Caco-2 (cell line): ENCODE measurements around the gene MAGI1. TPM values are rescaled to one million over a fixed set of nuclear protein-coding genes. Genes with fewer than 3 reads are reported as not detected.

Experiments
- BruUV-seq: library from RNA; stranded (reverse); fragments of 400-500 nt; replicated peaks from 2 replicates; lab custom pipeline; 2021; lab: Mats Ljungman, UMichigan
- CTCF ChIA-PET: fragments of 300-600 bp; sonication (Branson Sonifier 250); formaldehyde crosslinking; loops from one replicate; lab custom pipeline; 2022; ENCODE audit warnings: antibody characterized with exemption; lab: Charles Lee
- POLR2A ChIA-PET: fragments of 300-600 bp; sonication (Branson Sonifier 250); formaldehyde crosslinking; loops from one replicate; lab custom pipeline; 2022; ENCODE audit warnings: antibody characterized with exemption; lab: Charles Lee
- DNase-seq, 2 experiments: peaks; one replicate each; pipeline versions ENCODE4 v3.0.0 to v3.0.0-alpha.2; 2020 to 2022
- H3K27me3 ChIP-seq: replicated peaks from 2 replicates; pipeline ENCODE4 v1.6.0; 2011; ENCODE audit warnings: low read length; ENCODE audit not compliant: control insufficient read depth, insufficient read depth
- H3K36me3 ChIP-seq: 2 replicates; pipeline ENCODE4 v1.5.1; 2011; ENCODE audit warnings: low read length; ENCODE audit not compliant: control insufficient read depth, insufficient read depth
- H3K4me1 ChIP-seq: fragments of 250-450 bp; sonication (Bioruptor Pico); 2 replicates; pipeline ENCODE4 v1.5.1; 2020; ENCODE audit warnings: mild to moderate bottlenecking
- H3K4me3 ChIP-seq: 2 replicates; pipeline ENCODE4 v1.5.1; 2011; ENCODE audit warnings: low read depth, mild to moderate bottlenecking, control low read depth, low read length
- H3K9me3 ChIP-seq: fragments of 250-450 bp; sonication (Bioruptor Pico); 2 replicates; pipeline ENCODE4 v1.5.1; 2020; ENCODE audit warnings: mild to moderate bottlenecking, moderate library complexity
- H3K27ac Mint-ChIP-seq: one replicate; pipeline ENCODE4 v1.8.0; 2022; ENCODE audit warnings: mixed read lengths; ENCODE audit not compliant: unreplicated experiment
- H3K27me3 Mint-ChIP-seq: one replicate; pipeline ENCODE4 v1.8.0; 2022; ENCODE audit warnings: mixed read lengths; ENCODE audit not compliant: insufficient read depth, unreplicated experiment
- H3K36me3 Mint-ChIP-seq: one replicate; pipeline ENCODE4 v1.8.0; 2022; ENCODE audit warnings: mild to moderate bottlenecking, mixed read lengths; ENCODE audit not compliant: insufficient read depth, unreplicated experiment
- H3K4me1 Mint-ChIP-seq: one replicate; pipeline ENCODE4 v1.8.0; 2022; ENCODE audit warnings: low read depth, mixed read lengths; ENCODE audit not compliant: unreplicated experiment
- H3K4me3 Mint-ChIP-seq: one replicate; pipeline ENCODE4 v1.8.0; 2022; ENCODE audit warnings: mild to moderate bottlenecking, moderate library complexity, mixed read lengths; ENCODE audit not compliant: unreplicated experiment
- H3K9me3 Mint-ChIP-seq: one replicate; pipeline ENCODE4 v1.8.0; 2022; ENCODE audit warnings: mixed read lengths; ENCODE audit not compliant: unreplicated experiment
- CTCF ChIP-seq, 2 experiments: fragments of 200-600 bp in 1 of 2; IDR thresholded peaks; 1 replicate in 1 of 2; 2 replicates in 1 of 2; pipeline versions ENCODE4 v1.5.1 to v1.8.0; 2011 to 2022; ENCODE audit warnings: antibody characterized with exemption in 1 of 2, control low read depth in 1 of 2, inconsistent platforms in 1 of 2, low read depth in 1 of 2, low read length in 1 of 2, mild to moderate bottlenecking in 1 of 2, moderate library complexity in 1 of 2; ENCODE audit not compliant: insufficient read depth in 1 of 2, severe bottlenecking in 1 of 2, unreplicated experiment in 1 of 2
- intact Hi-C: fragments of 100-400 bp; cut with micrococcal nuclease; formaldehyde crosslinking; loops from one replicate; pipeline ENCODE4 v1.10.0; 2022; ENCODE audit not compliant: unreplicated experiment
- total RNA-seq: library from RNA; stranded (reverse); gene quantifications from 2 replicates; pipeline ENCODE4 v1.2.3, GENCODE V29; 2022

Gene MAGI1
- total RNA-seq, 1 experiment from 2014 or later: 64.9 TPM

- Mint-ChIP-seq H3K27me3 (no peaks in the 10 kb centered on the region), H3K4me1 (no peaks in the 10 kb centered on the region), H3K9me3 (no peaks in the 10 kb centered on the region), H3K4me3 (no peak overlapping the region), H3K27ac (no peak overlapping the region), H3K36me3 (no peaks in the 10 kb centered on the region)
- no TSS peak for BruUV-seq
- CTCF ChIA-PET: no interaction called here
- POLR2A ChIA-PET: no interaction called here
- intact Hi-C loops: no loop called here
- no peak for TF ChIP-seq CTCF (IDR thresholded peaks at IDR 0.05; ENCODE audit: insufficient read depth in 1 of 2, low read depth in 1 of 2, low read length in 1 of 2, severe bottlenecking in 1 of 2, unreplicated experiment in 1 of 2)
- DNase-seq: no peak
- H3K9me3 ChIP-seq: no peaks in the 10 kb centered on the region
- H3K36me3 ChIP-seq: no peaks in the 10 kb centered on the region
- H3K27me3 ChIP-seq: no peaks in the 10 kb centered on the region
- no peaks in the 10 kb centered on the region for H3K4me1 ChIP-seq
- H3K4me3 ChIP-seq: no peak overlapping the region
Measured at GRCh38 chr3:65660000-65660598, 378.6 kb downstream of the MAGI1 start.

GRCh38 chr3:65659396-65659795 is 379.3 kb downstream of the MAGI1 start:
- no peaks in the 10 kb centered on the region for H3K27me3 ChIP-seq
- no peak overlapping the region for H3K4me3 ChIP-seq
- intact Hi-C loops: no loop called here
- Mint-ChIP-seq H3K36me3 (no peaks in the 10 kb centered on the region), H3K27me3 (no peaks in the 10 kb centered on the region), H3K27ac (no peak overlapping the region), H3K9me3 (no peaks in the 10 kb centered on the region), H3K4me1 (no peaks in the 10 kb centered on the region), H3K4me3 (no peak overlapping the region)
- H3K9me3 ChIP-seq: no peaks in the 10 kb centered on the region
- ChIA-PET CTCF (no interaction called here), POLR2A (no interaction called here)
- DNase-seq: no peak
- no peaks in the 10 kb centered on the region for H3K36me3 ChIP-seq
- BruUV-seq: no TSS peak
- no peaks in the 10 kb centered on the region for H3K4me1 ChIP-seq
- no peak for TF ChIP-seq CTCF (IDR thresholded peaks at IDR 0.05; ENCODE audit: insufficient read depth in 1 of 2, low read depth in 1 of 2, low read length in 1 of 2, severe bottlenecking in 1 of 2, unreplicated experiment in 1 of 2)

GRCh38 chr3:65658401-65658800 is 380.3 kb downstream of the MAGI1 start:
- Histone ChIP-seq H3K4me3 (no peak overlapping the region), H3K36me3 (no peaks in the 10 kb centered on the region), H3K27me3 (no peaks in the 10 kb centered on the region), H3K4me1 (no peaks in the 10 kb centered on the region), H3K9me3 (no peaks in the 10 kb centered on the region)
- TF ChIP-seq CTCF (IDR thresholded peaks at IDR 0.05; ENCODE audit: insufficient read depth in 1 of 2, low read depth in 1 of 2, low read length in 1 of 2, severe bottlenecking in 1 of 2, unreplicated experiment in 1 of 2): no peak
- H3K9me3 Mint-ChIP-seq: no peaks in the 10 kb centered on the region
- H3K27ac Mint-ChIP-seq: no peak overlapping the region
- intact Hi-C loops: no loop called here
- H3K4me1 Mint-ChIP-seq: no peaks in the 10 kb centered on the region
- H3K27me3 Mint-ChIP-seq: no peaks in the 10 kb centered on the region
- no TSS peak for BruUV-seq
- no peak overlapping the region for H3K4me3 Mint-ChIP-seq
- POLR2A ChIA-PET: no interaction called here
- CTCF ChIA-PET: no interaction called here
- DNase-seq: no peak
- H3K36me3 Mint-ChIP-seq: no peaks in the 10 kb centered on the region
